ENCODE data around the gene RHOJ. TPM values are rescaled to one million over a fixed set of nuclear protein-coding genes. Genes with fewer than 3 reads are reported as not detected.

Gene RHOJ
- total RNA-seq, 2 donors from 2014 or later, result not detected

DNA sequence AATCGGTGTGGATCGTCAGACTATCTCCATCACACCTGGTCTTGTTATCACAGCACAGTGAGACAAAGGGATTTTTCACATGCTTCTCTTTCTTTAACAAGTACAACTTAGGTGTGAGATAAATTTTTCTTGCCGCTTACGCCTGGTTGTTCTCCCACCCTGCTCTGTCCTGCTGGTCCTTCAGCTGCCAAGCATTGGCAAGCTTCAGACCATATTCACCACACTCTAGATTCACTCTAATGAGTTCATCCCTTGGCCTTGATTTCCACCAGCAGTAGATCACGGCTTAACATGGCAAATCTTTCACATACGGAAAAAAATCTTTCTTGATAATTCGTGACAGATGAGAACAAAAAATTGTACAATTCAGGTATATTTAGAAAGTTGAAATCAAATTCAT, 33.5 kb downstream of the RHOJ start:
- Histone ChIP-seq H3K4me1 (ENCODE audit: control insufficient read depth, insufficient read depth, low read length) (no peaks in the 10 kb centered on the region), H3K9ac (ENCODE audit: extremely low read depth, low read length, poor library complexity, severe bottlenecking) (no peak overlapping the region), H3K9me3 (ENCODE audit: control insufficient read depth, low read length) (no peaks in the 10 kb centered on the region), H3K27ac (ENCODE audit: low read depth, low read length) (no peak overlapping the region), H3K36me3 (ENCODE audit: control insufficient read depth, insufficient read depth, low read length) (no peaks in the 10 kb centered on the region), H3K27me3 (ENCODE audit: control insufficient read depth, insufficient read depth, low read length, poor library complexity, severe bottlenecking) (no peaks in the 10 kb centered on the region), H3K4me3 (ENCODE audit: low read length) (no peak overlapping the region)
- Mint-ChIP-seq H3K27ac (no peak overlapping the region), H3K4me3 (no peak overlapping the region), H3K9me3 (no peaks in the 10 kb centered on the region), H3K27me3 (ENCODE audit: insufficient read depth) (no peaks in the 10 kb centered on the region), H3K36me3 (ENCODE audit: low read depth) (no peaks in the 10 kb centered on the region), H3K4me1 (peaks cover 16% of the 10 kb centered on the region)
- WGBS, 2 experiments (ENCODE audit: insufficient coverage in 1 of 2, insufficient read length in 1 of 2), result 83 to 90% methylated on average over 4 to 7 of the region's 7 CpGs
- TF ChIP-seq, protein P1, sequence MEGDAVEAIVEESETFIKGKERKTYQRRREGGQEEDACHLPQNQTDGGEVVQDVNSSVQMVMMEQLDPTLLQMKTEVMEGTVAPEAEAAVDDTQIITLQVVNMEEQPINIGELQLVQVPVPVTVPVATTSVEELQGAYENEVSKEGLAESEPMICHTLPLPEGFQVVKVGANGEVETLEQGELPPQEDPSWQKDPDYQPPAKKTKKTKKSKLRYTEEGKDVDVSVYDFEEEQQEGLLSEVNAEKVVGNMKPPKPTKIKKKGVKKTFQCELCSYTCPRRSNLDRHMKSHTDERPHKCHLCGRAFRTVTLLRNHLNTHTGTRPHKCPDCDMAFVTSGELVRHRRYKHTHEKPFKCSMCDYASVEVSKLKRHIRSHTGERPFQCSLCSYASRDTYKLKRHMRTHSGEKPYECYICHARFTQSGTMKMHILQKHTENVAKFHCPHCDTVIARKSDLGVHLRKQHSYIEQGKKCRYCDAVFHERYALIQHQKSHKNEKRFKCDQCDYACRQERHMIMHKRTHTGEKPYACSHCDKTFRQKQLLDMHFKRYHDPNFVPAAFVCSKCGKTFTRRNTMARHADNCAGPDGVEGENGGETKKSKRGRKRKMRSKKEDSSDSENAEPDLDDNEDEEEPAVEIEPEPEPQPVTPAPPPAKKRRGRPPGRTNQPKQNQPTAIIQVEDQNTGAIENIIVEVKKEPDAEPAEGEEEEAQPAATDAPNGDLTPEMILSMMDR (conservative IDR thresholded peaks at IDR 0.05), result no peak
- no peak for DNase-seq

DNA sequence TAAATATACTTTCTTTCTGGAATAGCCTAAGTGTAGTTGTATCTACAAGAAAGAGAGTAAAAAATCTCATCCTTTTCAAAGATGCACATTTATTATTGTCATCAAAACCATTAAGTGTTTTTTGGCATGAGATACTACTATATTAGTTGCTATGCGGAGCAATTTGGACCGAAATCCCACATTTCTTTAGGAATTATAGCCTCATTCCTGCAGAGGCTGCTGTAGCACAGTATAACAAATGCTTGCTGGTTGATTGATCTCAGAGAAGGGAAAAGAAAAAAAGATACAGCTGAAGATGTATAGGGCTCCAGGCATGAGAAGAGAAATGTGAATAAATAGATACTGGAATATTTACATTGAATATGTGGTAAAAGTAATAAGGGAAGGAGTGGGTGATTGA, 36.0 kb downstream of the RHOJ start:
- 100% methylated on average over 1 to 2 of the region's 2 CpGs for WGBS, 2 experiments (ENCODE audit: insufficient coverage in 1 of 2, insufficient read length in 1 of 2)
- H3K4me3 ChIP-seq (ENCODE audit: low read length), result no peak overlapping the region
- H3K27ac ChIP-seq (ENCODE audit: low read depth, low read length), result no peak overlapping the region
- no peaks in the 10 kb centered on the region for H3K36me3 ChIP-seq (ENCODE audit: control insufficient read depth, insufficient read depth, low read length)
- TF ChIP-seq, protein P1 (conservative IDR thresholded peaks at IDR 0.05), result no peak
- H3K4me1 Mint-ChIP-seq, result peaks cover 15% of the 10 kb centered on the region
- H3K36me3 Mint-ChIP-seq (ENCODE audit: low read depth), result no peaks in the 10 kb centered on the region
- H3K4me1 ChIP-seq (ENCODE audit: control insufficient read depth, insufficient read depth, low read length), result no peaks in the 10 kb centered on the region
- H3K4me3 Mint-ChIP-seq, result no peak overlapping the region
- H3K27me3 ChIP-seq (ENCODE audit: control insufficient read depth, insufficient read depth, low read length, poor library complexity, severe bottlenecking), result no peaks in the 10 kb centered on the region
- no peak for DNase-seq
- no peaks in the 10 kb centered on the region for H3K27me3 Mint-ChIP-seq (ENCODE audit: insufficient read depth)
- H3K9me3 ChIP-seq (ENCODE audit: control insufficient read depth, low read length), result no peaks in the 10 kb centered on the region
- no peak overlapping the region for H3K9ac ChIP-seq (ENCODE audit: extremely low read depth, low read length, poor library complexity, severe bottlenecking)
- H3K9me3 Mint-ChIP-seq, result no peaks in the 10 kb centered on the region
- no peak overlapping the region for H3K27ac Mint-ChIP-seq

DNA sequence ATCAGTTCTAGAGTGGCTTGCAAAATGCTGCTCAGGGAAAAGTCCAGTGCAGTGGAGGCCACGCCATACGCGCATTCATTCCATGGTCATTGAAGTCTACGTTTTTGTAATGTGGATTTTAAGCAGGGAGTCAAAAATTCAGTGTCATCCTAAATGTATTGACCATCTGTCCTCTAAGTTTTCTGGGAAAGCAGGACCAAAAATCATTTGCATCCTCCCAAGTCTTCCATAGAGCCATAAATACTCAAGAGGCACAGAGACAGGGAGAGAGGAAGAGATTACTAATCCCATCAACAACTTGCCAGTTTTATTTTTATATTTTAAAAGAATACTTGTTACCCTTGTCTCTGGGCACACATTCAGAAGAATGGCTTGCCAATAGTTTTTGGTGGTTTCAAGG, 36.9 kb downstream of the RHOJ start:
- Histone ChIP-seq H3K36me3 (ENCODE audit: control insufficient read depth, insufficient read depth, low read length) (no peaks in the 10 kb centered on the region), H3K4me1 (ENCODE audit: control insufficient read depth, insufficient read depth, low read length) (no peaks in the 10 kb centered on the region), H3K27ac (ENCODE audit: low read depth, low read length) (no peak overlapping the region), H3K4me3 (ENCODE audit: low read length) (no peak overlapping the region), H3K9ac (ENCODE audit: extremely low read depth, low read length, poor library complexity, severe bottlenecking) (no peak overlapping the region), H3K27me3 (ENCODE audit: control insufficient read depth, insufficient read depth, low read length, poor library complexity, severe bottlenecking) (no peaks in the 10 kb centered on the region), H3K9me3 (ENCODE audit: control insufficient read depth, low read length) (no peaks in the 10 kb centered on the region)
- TF ChIP-seq, protein P1 (conservative IDR thresholded peaks at IDR 0.05), result no peak
- Mint-ChIP-seq H3K27me3 (ENCODE audit: insufficient read depth) (no peaks in the 10 kb centered on the region), H3K4me1 (peaks cover 13% of the 10 kb centered on the region), H3K36me3 (ENCODE audit: low read depth) (no peaks in the 10 kb centered on the region), H3K9me3 (no peaks in the 10 kb centered on the region), H3K4me3 (no peak overlapping the region), H3K27ac (no peak overlapping the region)
- WGBS, 2 experiments (ENCODE audit: insufficient coverage in 1 of 2, insufficient read length in 1 of 2), result 90 to 94% methylated on average over 4 of the region's 4 CpGs
- DNase-seq, result no peak
